Aorta (tissue), 5 donors: ENCODE results near the gene ZDHHC5. TPM values are rescaled to one million over a fixed set of nuclear protein-coding genes. Genes with fewer than 3 reads are reported as not detected.
"Not testable (repeated sequence)": the region's sequence is repeated elsewhere in the genome, so short reads cannot be mapped to it uniquely, and the experiment has no call there.

Experiments used
- ATAC-seq: fragments of 200-7000 bp; cut with Tn5 transposase; one replicate; pipeline ENCODE4 v1.9.1; 2022; ENCODE audit warnings: moderate library complexity; ENCODE audit not compliant: low FRiP score
- DNase-seq, 2 donors: peaks; one replicate each; pipeline ENCODE4 v3.0.0-alpha.2; 2020
- H3K27ac ChIP-seq, 2 donors: one replicate each; pipeline ENCODE4 v1.5.1; 2013; ENCODE audit warnings: low read length in 2 of 2, mild to moderate bottlenecking in 2 of 2, moderate library complexity in 2 of 2, control low read depth in 1 of 2, inconsistent platforms in 1 of 2, low read depth in 1 of 2
- H3K27me3 ChIP-seq, 2 donors: one replicate each; pipeline ENCODE4 v1.6.1; 2013; ENCODE audit warnings: control low read depth in 1 of 2, low read length in 1 of 2, mild to moderate bottlenecking in 1 of 2, moderate library complexity in 1 of 2; ENCODE audit not compliant: insufficient read depth in 2 of 2, control insufficient read depth in 1 of 2
- H3K36me3 ChIP-seq, 2 donors: one replicate each; pipeline ENCODE4 v1.6.1; 2013; ENCODE audit warnings: control low read depth in 1 of 2, low read length in 1 of 2, mild to moderate bottlenecking in 1 of 2; ENCODE audit not compliant: insufficient read depth in 2 of 2, control insufficient read depth in 1 of 2
- H3K4me1 ChIP-seq, 2 donors: one replicate each; pipeline ENCODE4 v1.6.1; 2013; ENCODE audit warnings: low read length in 2 of 2, control low read depth in 1 of 2, mild to moderate bottlenecking in 1 of 2, moderate library complexity in 1 of 2; ENCODE audit not compliant: insufficient read depth in 2 of 2, control insufficient read depth in 1 of 2
- H3K4me3 ChIP-seq, 2 donors: one replicate each; pipeline ENCODE4 v1.5.1; 2013; ENCODE audit warnings: low read length in 2 of 2, control low read depth in 1 of 2, mild to moderate bottlenecking in 1 of 2
- H3K9me3 ChIP-seq: one replicate; pipeline ENCODE4 v1.6.1; 2013; ENCODE audit warnings: mild to moderate bottlenecking, low read length; ENCODE audit not compliant: control insufficient read depth
- WGBS, 2 donors: extraction: QIAGEN DNeasy Blood & Tissue Kit; methylation state at CpG; one replicate each; pipeline ENCODE4 v1.1.7; 2013; 5-methylcytosine and 5-hydroxymethylcytosine counted together
- intact Hi-C, 2 donors: fragments of 100-400 bp; cut with DNase I; formaldehyde crosslinking; loops; one replicate each; pipeline versions ENCODE4 v1.14.2 to v1.15.0; 2022
- polyA plus RNA-seq, 2 donors: library from polyadenylated mRNA; stranded (reverse); fragments of 200-250 nt; gene quantifications; one replicate each; pipeline ENCODE4 v1.2.3, GENCODE V29; 2013
- total RNA-seq, 2 donors: library from RNA; stranded (reverse); fragmentation: NEBNext Ultra II Directional; extraction: Animal tissue kit (Norgen Biotek cat#: 25700); gene quantifications; one replicate each; pipeline ENCODE4 v1.2.1, GENCODE V29; 2021
- donor health status: healthy with polysubstance abuse.
- donor health status: Bipolar disorder and iron deficiency.
- donor health status: DM: no; HTN: no; CAD: no.
- donor health status: DM: no; HTN: no; CAD: no.
- donor health status: DM: yes; HTN: yes; CAD: no.

ZDHHC5 gene
- total and polyA plus RNA-seq, 4 donors, result 11.3 to 51.0 (median 32.7) TPM

GRCh38 chr11:57667117-57667735 lies 688 bp upstream of the ZDHHC5 start:
- ATAC-seq, result peak; percentile 97
- Histone ChIP-seq H3K27ac (peak overlapping the region in 1 of 2 donors; percentile 76), H3K27me3 (no peaks in the 10 kb centered on the region), H3K4me3 (peak overlapping the region; percentile 44 to 76), H3K36me3 (peaks cover 0 to 2% of the 10 kb centered on the region in 2 donors), H3K9me3 (no peaks in the 10 kb centered on the region), H3K4me1 (no peaks in the 10 kb centered on the region)
- WGBS, 2 donors, result 0% methylated on average over 29 of the region's 29 CpGs
- DNase-seq, result peak; percentile 98 to 99
- intact Hi-C loops, result loop anchor here (5.0 to 10.0 kb wide), 3 partner anchors 45 to 908 kb away; partner anchors contain the start of genes LPXN (in 1 of the 2), MED19 (in 1 of the 2), TMX2 (in 1 of the 2) and TNKS1BP1 (in 1 of the 2)

GRCh38 chr11:57668434-57668782 lies 494 bp downstream of the ZDHHC5 start:
- H3K9me3 ChIP-seq, result no peaks in the 10 kb centered on the region
- DNase-seq (peak in 1 of 2 donors; percentile 63), ATAC-seq (no peak)
- no peaks in the 10 kb centered on the region for H3K27me3 ChIP-seq
- peaks cover 2 to 7% of the 10 kb centered on the region in 2 donors for H3K36me3 ChIP-seq
- peak overlapping the region; percentile 39 to 52 for H3K4me3 ChIP-seq
- peak overlapping the region; percentile 43 to 48 for H3K27ac ChIP-seq
- intact Hi-C loops, result loop anchor here (5.0 to 10.0 kb wide), 3 partner anchors 44 to 906 kb away; partner anchors contain the start of genes LPXN (in 1 of the 2), MED19 (in 1 of the 2), TMX2 (in 1 of the 2) and TNKS1BP1 (in 1 of the 2)
- 0% methylated on average over 31 of the region's 31 CpGs for WGBS, 2 donors
- H3K4me1 ChIP-seq, result no peaks in the 10 kb centered on the region

GRCh38 chr11:57674251-57674650 lies 6.3 kb downstream of the ZDHHC5 start:
- no peaks in the 10 kb centered on the region for H3K27me3 ChIP-seq
- H3K4me3 ChIP-seq, result no peak overlapping the region
- no peak overlapping the region for H3K27ac ChIP-seq
- no peaks in the 10 kb centered on the region for H3K9me3 ChIP-seq
- intact Hi-C loops, result no loop called here
- DNase-seq (no peak), ATAC-seq (no peak)
- H3K4me1 ChIP-seq, result no peaks in the 10 kb centered on the region
- H3K36me3 ChIP-seq, result peaks cover 2 to 11% of the 10 kb centered on the region in 2 donors

GRCh38 chr11:57675176-57675941 lies 7.4 kb downstream of the ZDHHC5 start:
- H3K4me1 ChIP-seq, result peaks cover 0 to 2% of the 10 kb centered on the region in 2 donors
- H3K36me3 ChIP-seq, result peaks cover 2 to 11% of the 10 kb centered on the region in 2 donors
- no peaks in the 10 kb centered on the region for H3K9me3 ChIP-seq
- DNase-seq (no peak), ATAC-seq (no peak)
- H3K27ac ChIP-seq, result no peak overlapping the region
- H3K4me3 ChIP-seq, result no peak overlapping the region
- H3K27me3 ChIP-seq, result no peaks in the 10 kb centered on the region
- intact Hi-C loops, result no loop called here
- WGBS, 2 donors, result 82 to 86% methylated on average over 3 of the region's 3 CpGs

- WGBS, 2 donors, result 56 to 62% methylated on average over 4 of the region's 4 CpGs
- no peak overlapping the region for H3K27ac ChIP-seq
- peaks cover 1 to 7% of the 10 kb centered on the region in 2 donors for H3K36me3 ChIP-seq
- H3K4me3 ChIP-seq, result no peak overlapping the region
- H3K27me3 ChIP-seq, result no peaks in the 10 kb centered on the region
- H3K9me3 ChIP-seq, result no peaks in the 10 kb centered on the region
- peaks cover 0 to 2% of the 10 kb centered on the region in 2 donors for H3K4me1 ChIP-seq
- intact Hi-C loops, result no loop called here
- ATAC-seq (no peak), DNase-seq (no peak)
Observed at GRCh38 chr11:57679396-57679795, 11.5 kb downstream of the ZDHHC5 start.

GRCh38 chr11:57680552-57680874 lies 12.6 kb downstream of the ZDHHC5 start:
- H3K36me3 ChIP-seq, result peaks cover 1 to 7% of the 10 kb centered on the region in 2 donors
- H3K27ac ChIP-seq, result no peak overlapping the region
- intact Hi-C loops, result no loop called here
- no peaks in the 10 kb centered on the region for H3K27me3 ChIP-seq
- ATAC-seq (no peak), DNase-seq (no peak)
- WGBS, 2 donors, result 82 to 97% methylated on average over 2 of the region's 2 CpGs
- peaks cover 0 to 2% of the 10 kb centered on the region in 2 donors for H3K4me1 ChIP-seq
- H3K9me3 ChIP-seq, result no peaks in the 10 kb centered on the region
- H3K4me3 ChIP-seq, result no peak overlapping the region

GRCh38 chr11:57681168-57681567 lies 13.3 kb downstream of the ZDHHC5 start:
- Histone ChIP-seq H3K27me3 (no peaks in the 10 kb centered on the region), H3K36me3 (peaks cover 1 to 7% of the 10 kb centered on the region in 2 donors), H3K27ac (no peak overlapping the region), H3K4me3 (no peak overlapping the region), H3K4me1 (peaks cover 0 to 2% of the 10 kb centered on the region in 2 donors), H3K9me3 (no peaks in the 10 kb centered on the region)
- WGBS, 2 donors, result 74 to 75% methylated on average over 1 of the region's 1 CpG
- intact Hi-C loops, result no loop called here
- no peak for DNase-seq
- no peak for ATAC-seq

- not testable (repeated sequence) for H3K4me1 ChIP-seq
Observed at GRCh38 chr11:57690474-57690873, 22.6 kb downstream of the ZDHHC5 start.

More at GRCh38 chr11:57690474-57690873, 22.6 kb downstream of the ZDHHC5 start:
- H3K27ac ChIP-seq, DNase-seq, intact Hi-C loops, H3K27me3 ChIP-seq, ATAC-seq, H3K4me3 ChIP-seq, H3K9me3 ChIP-seq: not testable (repeated sequence)
- 97 to 99% methylated on average over 5 of the region's 5 CpGs for WGBS, 2 donors
- peaks cover 5 to 14% of the 10 kb centered on the region in 2 donors for H3K36me3 ChIP-seq
